ENCODE results near the gene AMPD2. TPM values are rescaled to one million over a fixed set of nuclear protein-coding genes. Genes with fewer than 3 reads are reported as not detected.

AMPD2 gene
- total and polyA plus RNA-seq, 4 donors, result 19.2 to 87.4 (median 22.7) TPM

DNA sequence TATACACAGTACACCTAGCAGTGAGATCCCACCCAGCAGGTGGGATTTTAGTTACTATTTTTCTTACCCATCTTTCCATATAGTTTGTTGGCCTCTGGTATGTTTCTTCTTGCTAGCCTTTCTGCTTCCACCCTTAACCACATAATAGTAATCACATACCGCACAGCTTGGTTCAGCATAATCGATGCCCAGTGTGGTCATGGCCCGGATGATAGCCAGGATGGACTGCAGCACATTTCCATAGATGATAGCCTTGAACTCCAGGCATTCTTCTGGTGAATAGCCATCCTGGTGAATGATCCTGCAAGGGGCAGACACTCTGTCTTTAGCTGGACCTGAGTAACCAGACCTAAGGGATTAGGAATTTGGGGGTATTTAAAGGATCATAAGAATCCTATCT, 9.8 kb upstream of the AMPD2 start:
- no peaks in the 10 kb centered on the region for H3K9me3 ChIP-seq (ENCODE audit: control insufficient read depth in 4 of 4, low read length in 3 of 4)
- TF ChIP-seq, protein P1, sequence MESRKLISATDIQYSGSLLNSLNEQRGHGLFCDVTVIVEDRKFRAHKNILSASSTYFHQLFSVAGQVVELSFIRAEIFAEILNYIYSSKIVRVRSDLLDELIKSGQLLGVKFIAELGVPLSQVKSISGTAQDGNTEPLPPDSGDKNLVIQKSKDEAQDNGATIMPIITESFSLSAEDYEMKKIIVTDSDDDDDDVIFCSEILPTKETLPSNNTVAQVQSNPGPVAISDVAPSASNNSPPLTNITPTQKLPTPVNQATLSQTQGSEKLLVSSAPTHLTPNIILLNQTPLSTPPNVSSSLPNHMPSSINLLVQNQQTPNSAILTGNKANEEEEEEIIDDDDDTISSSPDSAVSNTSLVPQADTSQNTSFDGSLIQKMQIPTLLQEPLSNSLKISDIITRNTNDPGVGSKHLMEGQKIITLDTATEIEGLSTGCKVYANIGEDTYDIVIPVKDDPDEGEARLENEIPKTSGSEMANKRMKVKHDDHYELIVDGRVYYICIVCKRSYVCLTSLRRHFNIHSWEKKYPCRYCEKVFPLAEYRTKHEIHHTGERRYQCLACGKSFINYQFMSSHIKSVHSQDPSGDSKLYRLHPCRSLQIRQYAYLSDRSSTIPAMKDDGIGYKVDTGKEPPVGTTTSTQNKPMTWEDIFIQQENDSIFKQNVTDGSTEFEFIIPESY (IDR thresholded peaks at IDR 0.05), result no peak
- TF ChIP-seq RXRA (IDR thresholded peaks at IDR 0.05) (no peak), GABPA (IDR thresholded peaks at IDR 0.05 in 1 of 2, conservative IDR thresholded peaks at IDR 0.05 in 1 of 2) (no peak), SP1 (IDR thresholded peaks at IDR 0.05) (no peak), YY1 (IDR thresholded peaks at IDR 0.05) (no peak), EGR1 (IDR thresholded peaks at IDR 0.05; ENCODE audit: low read depth in 2 of 2) (no peak), FOXA2 (IDR thresholded peaks at IDR 0.05) (no peak)
- TF ChIP-seq, protein P2, sequence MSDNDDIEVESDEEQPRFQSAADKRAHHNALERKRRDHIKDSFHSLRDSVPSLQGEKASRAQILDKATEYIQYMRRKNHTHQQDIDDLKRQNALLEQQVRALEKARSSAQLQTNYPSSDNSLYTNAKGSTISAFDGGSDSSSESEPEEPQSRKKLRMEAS (IDR thresholded peaks at IDR 0.05), result no peak
- TF ChIP-seq, protein P3, sequence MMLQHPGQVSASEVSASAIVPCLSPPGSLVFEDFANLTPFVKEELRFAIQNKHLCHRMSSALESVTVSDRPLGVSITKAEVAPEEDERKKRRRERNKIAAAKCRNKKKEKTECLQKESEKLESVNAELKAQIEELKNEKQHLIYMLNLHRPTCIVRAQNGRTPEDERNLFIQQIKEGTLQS (IDR thresholded peaks at IDR 0.05), result no peak
- 96% methylated on average over 3 of the region's 3 CpGs for WGBS
- no peaks in the 10 kb centered on the region for H3K27me3 ChIP-seq (ENCODE audit: control insufficient read depth in 4 of 4, insufficient read depth in 4 of 4, low read length in 3 of 4)
- H3K27ac ChIP-seq (ENCODE audit: low read depth in 1 of 2, low read length in 2 of 2), result no peak overlapping the region
- no peak overlapping the region for H3K9ac ChIP-seq (ENCODE audit: low read depth in 1 of 2, low read length in 2 of 2)
- no peak overlapping the region for H3K4me3 ChIP-seq (ENCODE audit: low read depth in 1 of 3, low read length in 3 of 3)
- H3K36me3 ChIP-seq (ENCODE audit: control insufficient read depth in 4 of 4, insufficient read depth in 3 of 4, low read depth in 1 of 4, low read length in 3 of 4), result no peaks in the 10 kb centered on the region
- no peak for DNase-seq (ENCODE audit: low spot score)
- peaks cover 0 to 2% (median 0%) of the 10 kb centered on the region in 4 donors for H3K4me1 ChIP-seq (ENCODE audit: control insufficient read depth in 4 of 4, insufficient read depth in 4 of 4, low read length in 3 of 4)

DNA sequence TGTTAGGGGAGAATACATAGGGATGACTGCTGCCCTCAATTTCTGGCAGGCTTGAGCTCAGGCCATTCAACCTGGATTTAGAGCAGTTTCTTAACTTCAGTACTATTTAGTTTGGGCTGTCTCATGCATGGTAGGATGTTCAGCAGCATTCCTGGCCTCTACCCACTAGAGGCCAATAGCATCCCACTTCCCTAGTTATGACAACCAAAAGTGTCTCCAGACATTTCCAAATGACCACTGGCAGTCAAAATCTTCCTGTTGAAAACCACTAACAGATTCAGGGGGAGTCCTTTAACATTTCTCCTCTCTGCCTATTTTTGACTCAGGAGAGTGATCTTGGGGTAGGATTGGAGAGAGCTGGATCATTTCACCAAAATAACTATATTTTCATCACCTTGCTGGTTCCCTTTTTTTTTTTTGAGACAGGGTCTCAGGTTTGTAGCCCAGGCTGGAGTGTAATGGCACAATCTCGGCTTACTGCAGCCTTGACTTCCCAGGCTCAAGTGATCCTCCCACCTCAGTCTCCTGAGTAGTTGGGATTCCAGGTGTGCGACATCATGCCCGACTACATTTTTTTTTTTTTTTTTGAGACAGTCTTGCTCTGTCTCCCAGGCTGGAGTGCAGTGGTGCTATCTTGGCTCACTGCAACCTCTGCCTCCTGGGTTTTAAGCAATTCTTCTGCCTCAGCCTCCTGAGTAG, 8.9 kb upstream of the AMPD2 start:
- Histone ChIP-seq H3K4me1 (ENCODE audit: control insufficient read depth in 4 of 4, insufficient read depth in 4 of 4, low read length in 3 of 4) (peaks cover 0 to 3% (median 1%) of the 10 kb centered on the region in 4 donors), H3K27me3 (ENCODE audit: control insufficient read depth in 4 of 4, insufficient read depth in 4 of 4, low read length in 3 of 4) (no peaks in the 10 kb centered on the region), H3K36me3 (ENCODE audit: control insufficient read depth in 4 of 4, insufficient read depth in 3 of 4, low read depth in 1 of 4, low read length in 3 of 4) (no peaks in the 10 kb centered on the region), H3K27ac (ENCODE audit: low read depth in 1 of 2, low read length in 2 of 2) (no peak overlapping the region), H3K9ac (ENCODE audit: low read depth in 1 of 2, low read length in 2 of 2) (no peak overlapping the region), H3K9me3 (ENCODE audit: control insufficient read depth in 4 of 4, low read length in 3 of 4) (no peaks in the 10 kb centered on the region), H3K4me3 (ENCODE audit: low read depth in 1 of 3, low read length in 3 of 3) (no peak overlapping the region)
- no peak for DNase-seq (ENCODE audit: low spot score)
- TF ChIP-seq, protein P4, sequence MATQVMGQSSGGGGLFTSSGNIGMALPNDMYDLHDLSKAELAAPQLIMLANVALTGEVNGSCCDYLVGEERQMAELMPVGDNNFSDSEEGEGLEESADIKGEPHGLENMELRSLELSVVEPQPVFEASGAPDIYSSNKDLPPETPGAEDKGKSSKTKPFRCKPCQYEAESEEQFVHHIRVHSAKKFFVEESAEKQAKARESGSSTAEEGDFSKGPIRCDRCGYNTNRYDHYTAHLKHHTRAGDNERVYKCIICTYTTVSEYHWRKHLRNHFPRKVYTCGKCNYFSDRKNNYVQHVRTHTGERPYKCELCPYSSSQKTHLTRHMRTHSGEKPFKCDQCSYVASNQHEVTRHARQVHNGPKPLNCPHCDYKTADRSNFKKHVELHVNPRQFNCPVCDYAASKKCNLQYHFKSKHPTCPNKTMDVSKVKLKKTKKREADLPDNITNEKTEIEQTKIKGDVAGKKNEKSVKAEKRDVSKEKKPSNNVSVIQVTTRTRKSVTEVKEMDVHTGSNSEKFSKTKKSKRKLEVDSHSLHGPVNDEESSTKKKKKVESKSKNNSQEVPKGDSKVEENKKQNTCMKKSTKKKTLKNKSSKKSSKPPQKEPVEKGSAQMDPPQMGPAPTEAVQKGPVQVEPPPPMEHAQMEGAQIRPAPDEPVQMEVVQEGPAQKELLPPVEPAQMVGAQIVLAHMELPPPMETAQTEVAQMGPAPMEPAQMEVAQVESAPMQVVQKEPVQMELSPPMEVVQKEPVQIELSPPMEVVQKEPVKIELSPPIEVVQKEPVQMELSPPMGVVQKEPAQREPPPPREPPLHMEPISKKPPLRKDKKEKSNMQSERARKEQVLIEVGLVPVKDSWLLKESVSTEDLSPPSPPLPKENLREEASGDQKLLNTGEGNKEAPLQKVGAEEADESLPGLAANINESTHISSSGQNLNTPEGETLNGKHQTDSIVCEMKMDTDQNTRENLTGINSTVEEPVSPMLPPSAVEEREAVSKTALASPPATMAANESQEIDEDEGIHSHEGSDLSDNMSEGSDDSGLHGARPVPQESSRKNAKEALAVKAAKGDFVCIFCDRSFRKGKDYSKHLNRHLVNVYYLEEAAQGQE (IDR thresholded peaks at IDR 0.05), result no peak
- no peak for TF ChIP-seq GABPA (IDR thresholded peaks at IDR 0.05 in 1 of 2, conservative IDR thresholded peaks at IDR 0.05 in 1 of 2)
- TF ChIP-seq, protein P1 (IDR thresholded peaks at IDR 0.05), result no peak
- TF ChIP-seq FOXA1 (IDR thresholded peaks at IDR 0.05), result no peak
- no peak for TF ChIP-seq RXRA (IDR thresholded peaks at IDR 0.05)
- TF ChIP-seq SP1 (IDR thresholded peaks at IDR 0.05), result no peak
- TF ChIP-seq, protein P3 (IDR thresholded peaks at IDR 0.05), result no peak
- TF ChIP-seq, protein P5, sequence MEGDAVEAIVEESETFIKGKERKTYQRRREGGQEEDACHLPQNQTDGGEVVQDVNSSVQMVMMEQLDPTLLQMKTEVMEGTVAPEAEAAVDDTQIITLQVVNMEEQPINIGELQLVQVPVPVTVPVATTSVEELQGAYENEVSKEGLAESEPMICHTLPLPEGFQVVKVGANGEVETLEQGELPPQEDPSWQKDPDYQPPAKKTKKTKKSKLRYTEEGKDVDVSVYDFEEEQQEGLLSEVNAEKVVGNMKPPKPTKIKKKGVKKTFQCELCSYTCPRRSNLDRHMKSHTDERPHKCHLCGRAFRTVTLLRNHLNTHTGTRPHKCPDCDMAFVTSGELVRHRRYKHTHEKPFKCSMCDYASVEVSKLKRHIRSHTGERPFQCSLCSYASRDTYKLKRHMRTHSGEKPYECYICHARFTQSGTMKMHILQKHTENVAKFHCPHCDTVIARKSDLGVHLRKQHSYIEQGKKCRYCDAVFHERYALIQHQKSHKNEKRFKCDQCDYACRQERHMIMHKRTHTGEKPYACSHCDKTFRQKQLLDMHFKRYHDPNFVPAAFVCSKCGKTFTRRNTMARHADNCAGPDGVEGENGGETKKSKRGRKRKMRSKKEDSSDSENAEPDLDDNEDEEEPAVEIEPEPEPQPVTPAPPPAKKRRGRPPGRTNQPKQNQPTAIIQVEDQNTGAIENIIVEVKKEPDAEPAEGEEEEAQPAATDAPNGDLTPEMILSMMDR (IDR thresholded peaks at IDR 0.05; ENCODE audit: low read depth, low read length, missing input control), result no peak
- TF ChIP-seq FOXA2 (IDR thresholded peaks at IDR 0.05), result no peak
- TF ChIP-seq, protein P2 (IDR thresholded peaks at IDR 0.05), result no peak
- no peak for TF ChIP-seq TAF1 (conservative IDR thresholded peaks at IDR 0.05)
- WGBS, result 79% methylated on average over 3 of the region's 3 CpGs

Data from liver (tissue), 9 donors.